ENCODE measurements around the gene CFAP92.

Gene CFAP92

GRCh38 chr3:128902426-128902825 is 91.5 kb downstream of the CFAP92 start:
- no peaks in the 10 kb centered on the region for H3K4me1 ChIP-seq (ENCODE audit: insufficient read depth, poor library complexity, severe bottlenecking)
- no peaks in the 10 kb centered on the region for H3K9me3 ChIP-seq (ENCODE audit: severe bottlenecking)
- H3K36me3 ChIP-seq (ENCODE audit: low read depth): peaks cover 90% of the 10 kb centered on the region
- DNase-seq (ENCODE audit: low spot score) (no peak), ATAC-seq (ENCODE audit: low read depth) (no peak)
- H3K27ac ChIP-seq (ENCODE audit: poor library complexity, severe bottlenecking): no peak overlapping the region
- H3K4me3 ChIP-seq (ENCODE audit: severe bottlenecking): no peak overlapping the region
- TF ChIP-seq CTCF (IDR thresholded peaks at IDR 0.05; ENCODE audit: poor library complexity, severe bottlenecking): no peak
- no peaks in the 10 kb centered on the region for H3K27me3 ChIP-seq (ENCODE audit: insufficient read depth, poor library complexity, severe bottlenecking)

GRCh38 chr3:128895843-128896697 is 97.8 kb downstream of the CFAP92 start:
- Histone ChIP-seq H3K27me3 (ENCODE audit: insufficient read depth, poor library complexity, severe bottlenecking) (no peaks in the 10 kb centered on the region), H3K36me3 (ENCODE audit: low read depth) (peaks cover 89% of the 10 kb centered on the region), H3K27ac (ENCODE audit: poor library complexity, severe bottlenecking) (no peak overlapping the region), H3K4me3 (ENCODE audit: severe bottlenecking) (no peak overlapping the region), H3K4me1 (ENCODE audit: insufficient read depth, poor library complexity, severe bottlenecking) (no peaks in the 10 kb centered on the region), H3K9me3 (ENCODE audit: severe bottlenecking) (no peaks in the 10 kb centered on the region)
- ATAC-seq (ENCODE audit: low read depth): no peak
- no peak for DNase-seq (ENCODE audit: low spot score)
- TF ChIP-seq CTCF (IDR thresholded peaks at IDR 0.05; ENCODE audit: poor library complexity, severe bottlenecking): no peak

GRCh38 chr3:128889139-128889894 is 104.6 kb downstream of the CFAP92 start:
- Histone ChIP-seq H3K36me3 (ENCODE audit: low read depth) (peaks cover 75% of the 10 kb centered on the region), H3K4me1 (ENCODE audit: insufficient read depth, poor library complexity, severe bottlenecking) (no peaks in the 10 kb centered on the region), H3K4me3 (ENCODE audit: severe bottlenecking) (no peak overlapping the region), H3K27me3 (ENCODE audit: insufficient read depth, poor library complexity, severe bottlenecking) (no peaks in the 10 kb centered on the region), H3K9me3 (ENCODE audit: severe bottlenecking) (no peaks in the 10 kb centered on the region), H3K27ac (ENCODE audit: poor library complexity, severe bottlenecking) (no peak overlapping the region)
- DNase-seq (ENCODE audit: low spot score) (no peak), ATAC-seq (ENCODE audit: low read depth) (no peak)
- no peak for TF ChIP-seq CTCF (IDR thresholded peaks at IDR 0.05; ENCODE audit: poor library complexity, severe bottlenecking)

GRCh38 chr3:128884992-128885391 is 108.9 kb downstream of the CFAP92 start:
- Histone ChIP-seq H3K9me3 (ENCODE audit: severe bottlenecking) (no peaks in the 10 kb centered on the region), H3K27ac (ENCODE audit: poor library complexity, severe bottlenecking) (no peak overlapping the region), H3K36me3 (ENCODE audit: low read depth) (peaks cover 69% of the 10 kb centered on the region), H3K4me3 (ENCODE audit: severe bottlenecking) (no peak overlapping the region), H3K27me3 (ENCODE audit: insufficient read depth, poor library complexity, severe bottlenecking) (no peaks in the 10 kb centered on the region), H3K4me1 (ENCODE audit: insufficient read depth, poor library complexity, severe bottlenecking) (no peaks in the 10 kb centered on the region)
- no peak for TF ChIP-seq CTCF (IDR thresholded peaks at IDR 0.05; ENCODE audit: poor library complexity, severe bottlenecking)
- ATAC-seq (ENCODE audit: low read depth): no peak
- DNase-seq (ENCODE audit: low spot score): no peak

Measured in RWPE2 (cell line).